Endometrial microvascular endothelial cells (primary cell): ENCODE results near the gene C16orf74. TPM values are rescaled to one million over a fixed set of nuclear protein-coding genes. Genes with fewer than 3 reads are reported as not detected.

ENCODE experiments used
- in situ Hi-C: cut with HindIII; loops from 2 replicates; pipeline ENCODE4 v1.10.0; 2017; ENCODE audit warnings: low sequenced_read_pairs, low pct_unique_long_range_greater_than_20kb; ENCODE audit errors: inconsistent ontology term
- total RNA-seq: library from RNA; depleted of rRNA; stranded (reverse); fragments of >200 nt; gene quantifications from one replicate; pipeline ENCODE4 v1.2.3, GENCODE V29; 2015; ENCODE audit errors: inconsistent ontology term

Gene C16orf74
- total RNA-seq, 1 donor from 2014 or later = 92.9 TPM

GRCh38 chr16:85753559-85753958 is 2.7 kb upstream of the C16orf74 start:
- in situ Hi-C loops = no loop called here

- in situ Hi-C loops = no loop called here
Measured at GRCh38 chr16:85752511-85753420, 1.9 kb upstream of the C16orf74 start.

- in situ Hi-C loops = no loop called here
Measured at GRCh38 chr16:85751698-85752501, 1.0 kb upstream of the C16orf74 start.

- in situ Hi-C loops = no loop called here
Measured at GRCh38 chr16:85750146-85750826, 610 bp downstream of the C16orf74 start.

- in situ Hi-C loops = no loop called here
Measured at GRCh38 chr16:85749771-85750145, 1.1 kb downstream of the C16orf74 start.

- in situ Hi-C loops = no loop called here
Measured at GRCh38 chr16:85746460-85747215, 4.3 kb downstream of the C16orf74 start.

- in situ Hi-C loops = no loop called here
Measured at GRCh38 chr16:85738923-85739715, 11.8 kb downstream of the C16orf74 start.

GRCh38 chr16:85736921-85737320 is 14.0 kb downstream of the C16orf74 start:
- in situ Hi-C loops = no loop called here

GRCh38 chr16:85735946-85736345 is 14.9 kb downstream of the C16orf74 start:
- in situ Hi-C loops = no loop called here

- in situ Hi-C loops = no loop called here
Measured at GRCh38 chr16:85735225-85735635, 15.7 kb downstream of the C16orf74 start.

- in situ Hi-C loops = no loop called here
Measured at GRCh38 chr16:85734311-85735017, 16.4 kb downstream of the C16orf74 start.

- in situ Hi-C loops = no loop called here
Measured at GRCh38 chr16:85733839-85734170, 17.1 kb downstream of the C16orf74 start.

GRCh38 chr16:85733155-85733838 is 17.6 kb downstream of the C16orf74 start:
- in situ Hi-C loops = no loop called here

- in situ Hi-C loops = no loop called here
Measured at GRCh38 chr16:85731179-85731578, 19.7 kb downstream of the C16orf74 start.

- in situ Hi-C loops = no loop called here
Measured at GRCh38 chr16:85730186-85730465, 20.8 kb downstream of the C16orf74 start.

GRCh38 chr16:85729452-85730185 is 21.3 kb downstream of the C16orf74 start:
- in situ Hi-C loops = no loop called here

GRCh38 chr16:85728879-85729278 is 22.0 kb downstream of the C16orf74 start:
- in situ Hi-C loops = no loop called here
